Stimulated activated CD4-positive, alpha-beta T cell treated with anti-CD3 and anti-CD28 coated beads, Interleukin-15, amount 100 ng/mL, for 24 hours (primary cell): ENCODE data around the gene TMTC2.

Experiments used
- DNase-seq: peaks from one replicate; pipeline ENCODE4 v3.0.0-alpha.2; 2020

The TMTC2 gene

DNA sequence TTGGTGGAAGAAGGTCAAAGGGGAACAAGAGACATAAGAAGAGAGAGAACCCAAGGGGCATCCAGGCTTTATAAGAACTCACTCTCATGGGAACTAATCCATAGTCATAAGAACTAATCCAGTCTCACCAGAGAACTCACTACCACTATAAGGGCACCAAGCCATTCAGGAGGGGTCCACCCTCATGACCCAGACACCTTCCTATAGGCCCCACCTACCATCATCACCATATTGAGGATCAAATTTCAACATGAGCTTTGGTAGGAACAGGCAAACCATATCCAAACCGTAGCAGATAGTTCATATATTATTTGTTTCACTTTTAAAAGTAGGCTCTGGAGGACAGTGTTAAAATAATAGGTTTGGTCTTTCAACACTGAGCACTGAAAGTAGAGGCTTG is 350.1 kb downstream of the TMTC2 start:
- DNase-seq = no peak

DNA sequence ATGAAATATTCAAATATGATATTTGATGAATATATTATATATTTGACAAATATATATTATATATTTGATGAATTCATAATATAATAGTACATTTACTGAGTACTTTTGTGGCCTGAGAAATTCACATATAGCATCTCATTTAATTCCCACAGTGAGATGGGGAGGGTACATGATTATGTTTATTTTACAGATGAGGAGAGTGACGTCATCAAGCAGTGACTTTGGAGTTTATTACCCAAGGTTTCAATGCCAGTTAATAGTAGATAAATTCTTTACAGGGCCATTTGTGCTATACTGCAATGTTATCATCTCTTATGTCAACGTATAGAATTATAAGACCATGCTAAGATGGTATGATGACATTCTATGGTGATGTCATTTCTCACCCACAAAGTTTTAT is 352.7 kb downstream of the TMTC2 start:
- DNase-seq = no peak

DNA sequence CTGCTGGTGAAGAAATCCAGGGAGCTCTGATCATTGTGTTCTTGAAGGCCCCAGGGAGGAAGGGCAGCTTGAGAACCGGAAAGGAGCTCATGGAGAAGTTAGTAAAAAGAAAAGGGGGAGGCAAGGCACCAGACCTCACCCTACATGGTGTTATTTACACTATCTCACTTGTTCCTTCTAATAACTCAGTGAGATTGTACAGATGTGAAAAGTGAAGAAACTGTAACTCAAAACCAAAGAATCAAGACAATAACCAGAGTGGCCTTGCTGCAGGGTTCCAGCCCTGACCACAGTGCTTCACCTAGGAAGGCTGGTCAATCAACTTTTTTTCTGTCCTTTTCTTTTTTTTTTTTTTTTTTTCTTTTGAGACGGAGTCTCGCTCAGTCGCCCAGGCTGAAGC is 353.6 kb downstream of the TMTC2 start:
- DNase-seq = no peak

DNA sequence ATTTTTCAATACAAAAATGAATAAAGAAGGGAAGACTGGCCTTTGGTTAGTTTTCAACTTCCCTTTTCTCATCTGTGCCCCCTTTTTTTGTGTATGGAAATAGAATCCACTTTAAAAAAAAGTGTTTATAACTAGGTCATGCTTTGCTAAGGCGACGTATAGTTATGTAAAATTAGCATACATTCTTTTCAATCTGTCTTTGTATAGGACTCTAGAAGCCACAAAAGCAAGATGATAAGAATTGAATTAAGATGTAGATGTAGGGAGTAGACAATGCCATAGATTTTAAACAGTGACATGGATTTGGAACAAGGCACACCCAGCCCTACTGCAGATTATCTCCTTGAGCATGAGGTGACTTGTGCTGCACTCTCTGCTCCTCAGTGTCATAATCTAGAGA is 354.3 kb downstream of the TMTC2 start:
- no peak for DNase-seq

DNA sequence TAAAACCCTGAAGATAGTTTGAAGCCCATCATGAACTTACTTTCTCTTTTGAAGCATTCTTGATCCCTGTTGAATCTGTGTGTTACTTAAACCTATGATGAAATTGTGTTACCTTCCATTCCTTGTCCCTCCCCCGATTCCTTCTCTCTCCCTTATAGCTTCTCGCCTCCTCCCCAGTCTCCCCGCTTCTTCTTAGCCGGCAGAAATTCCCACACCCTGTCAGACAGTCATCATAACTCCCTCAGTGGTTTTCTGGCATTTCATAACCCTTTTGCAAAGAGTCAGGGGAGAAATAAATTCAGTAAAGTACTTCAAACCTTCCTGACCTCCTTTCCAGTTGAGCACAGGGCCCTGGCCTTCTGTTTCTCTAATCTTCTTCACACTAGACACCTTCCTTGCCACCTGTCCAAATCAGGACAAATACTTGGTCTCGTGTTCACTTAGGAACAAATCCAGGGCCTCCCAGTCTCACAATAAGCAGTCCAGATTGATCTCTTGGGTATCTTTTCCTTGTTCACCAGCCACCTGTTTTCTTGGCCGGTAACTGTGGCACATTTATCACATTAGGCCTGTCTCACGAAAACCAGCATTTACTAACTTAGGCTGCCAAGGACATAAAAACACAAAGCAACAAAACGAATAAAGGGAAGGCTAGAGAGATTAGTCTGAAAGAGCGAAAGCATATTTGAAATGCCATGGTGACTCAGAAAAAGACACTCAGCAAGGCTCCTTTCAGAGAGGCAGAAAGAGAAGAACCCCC is 355.9 kb downstream of the TMTC2 start:
- DNase-seq = no peak

DNA sequence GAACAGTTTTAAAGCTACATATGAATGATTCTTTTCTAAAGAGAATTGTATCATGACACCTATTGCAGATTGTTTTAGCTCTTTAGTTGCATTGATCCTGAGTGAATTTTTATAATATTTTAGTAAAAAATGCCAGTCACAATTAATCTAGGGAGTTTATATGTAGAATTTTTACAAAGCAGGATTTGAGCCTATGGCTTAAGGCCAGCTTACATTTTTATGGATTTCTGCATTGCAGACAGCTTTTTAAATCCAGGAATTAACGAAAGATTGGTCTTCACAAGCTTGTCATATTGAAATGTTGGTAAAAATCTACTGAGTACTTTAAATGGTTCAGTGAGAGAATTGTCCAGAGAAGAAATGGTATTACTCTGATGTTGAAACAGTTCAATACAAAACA is 358.0 kb downstream of the TMTC2 start:
- no peak for DNase-seq

DNA sequence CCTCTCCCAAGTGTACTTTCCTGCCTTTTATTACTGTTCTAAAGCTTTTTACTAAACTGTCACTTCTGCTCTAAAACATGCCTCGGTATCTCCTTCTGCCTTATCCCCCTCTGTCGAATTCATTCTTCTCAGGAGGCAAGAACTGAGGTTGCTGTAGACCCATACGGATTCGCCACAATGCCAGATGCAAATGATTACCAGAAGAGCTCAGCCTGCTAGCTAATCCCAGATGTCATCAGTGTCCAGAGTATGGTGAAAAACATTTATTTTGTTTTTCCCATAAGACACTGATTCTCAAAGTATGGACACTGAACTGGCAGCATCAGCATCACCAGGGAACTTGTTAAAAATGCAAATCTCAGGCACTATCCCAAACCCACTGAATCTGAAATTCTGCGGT is 359.3 kb downstream of the TMTC2 start:
- DNase-seq = no peak

DNA sequence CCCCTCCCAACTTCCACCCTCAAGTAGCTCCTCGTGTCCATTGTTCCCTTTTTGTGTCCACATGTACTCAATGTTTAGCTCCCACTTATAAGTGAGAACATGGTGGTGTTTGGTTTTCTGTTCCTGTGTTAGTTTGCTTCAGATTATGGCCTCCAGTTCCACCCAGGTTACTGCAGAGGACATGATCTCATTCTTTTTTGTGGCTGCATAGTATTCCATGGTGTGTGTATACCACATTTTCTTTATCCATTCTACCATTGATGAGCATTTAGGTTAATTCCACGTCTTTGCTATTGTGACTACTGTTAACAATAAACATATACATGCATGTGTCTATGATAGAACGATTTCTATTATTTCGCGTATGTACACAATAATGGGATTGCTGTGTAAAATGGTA is 362.6 kb downstream of the TMTC2 start:
- no peak for DNase-seq

DNA sequence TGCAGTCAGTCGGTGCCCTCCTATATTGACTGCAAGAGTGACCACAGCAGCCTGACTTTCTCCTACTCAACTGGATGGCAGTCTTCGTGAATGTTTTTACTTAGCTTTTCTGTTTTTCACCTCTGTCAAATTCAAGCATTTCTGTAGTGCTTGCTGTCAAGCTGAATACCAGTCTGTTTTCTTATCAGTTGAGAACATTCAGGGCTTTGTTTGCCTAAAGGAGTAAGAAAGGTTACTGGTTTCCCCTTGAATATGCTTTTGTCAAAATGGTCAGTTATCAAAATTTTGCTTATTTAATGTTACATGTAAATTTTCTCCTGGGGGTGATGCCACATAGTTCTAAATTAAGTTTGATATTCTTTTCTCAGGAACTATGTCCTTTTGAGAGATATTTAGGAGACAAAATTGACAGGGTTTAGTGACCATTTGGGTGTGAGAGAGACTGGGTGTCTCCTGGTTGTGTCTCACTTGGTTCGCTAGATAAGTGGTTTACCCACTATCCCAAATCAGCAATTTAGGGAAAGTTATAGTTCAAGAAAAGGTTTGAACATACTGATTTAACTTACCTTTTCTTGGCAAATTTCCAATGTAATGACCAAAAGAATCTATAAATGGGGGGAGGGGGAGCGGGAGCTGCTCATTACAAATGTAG is 366.3 kb downstream of the TMTC2 start:
- no peak for DNase-seq

DNA sequence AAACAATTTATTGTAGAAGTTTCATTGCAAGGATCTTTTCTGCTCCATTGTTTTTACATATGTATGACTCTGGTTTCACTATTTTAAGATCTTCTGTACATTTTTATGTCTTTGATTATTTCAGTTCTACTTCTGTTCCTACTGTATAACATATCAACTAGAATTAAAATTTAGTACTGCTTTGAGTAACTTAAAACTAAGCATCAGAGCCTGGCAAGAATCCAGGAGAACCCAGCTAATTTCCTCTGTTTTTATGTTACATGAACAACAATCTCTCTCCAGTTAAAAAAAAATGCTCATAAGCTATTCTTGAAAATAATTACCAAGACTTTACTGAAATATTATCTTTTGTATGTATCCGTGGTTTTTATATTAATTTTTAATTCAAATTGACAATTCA is 370.7 kb downstream of the TMTC2 start:
- DNase-seq = no peak

DNA sequence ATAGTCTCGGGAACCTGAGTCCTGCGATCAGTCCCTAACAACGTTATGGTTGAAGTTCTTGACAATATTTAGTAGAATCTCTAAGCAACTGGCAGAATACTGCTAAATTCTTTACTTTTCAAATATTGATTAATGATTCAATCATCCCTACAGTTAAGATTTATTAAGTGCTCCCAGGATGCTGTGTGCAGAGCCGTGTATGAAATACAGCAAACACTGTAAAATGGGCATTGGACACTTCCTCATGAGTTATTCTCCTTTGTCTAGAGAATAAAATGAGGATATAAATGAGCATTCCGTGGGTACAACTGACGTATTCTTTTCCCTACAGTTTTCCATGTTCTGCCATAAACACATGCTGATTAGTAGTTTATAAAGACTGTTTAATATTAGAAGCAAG is 372.4 kb downstream of the TMTC2 start:
- no peak for DNase-seq

DNA sequence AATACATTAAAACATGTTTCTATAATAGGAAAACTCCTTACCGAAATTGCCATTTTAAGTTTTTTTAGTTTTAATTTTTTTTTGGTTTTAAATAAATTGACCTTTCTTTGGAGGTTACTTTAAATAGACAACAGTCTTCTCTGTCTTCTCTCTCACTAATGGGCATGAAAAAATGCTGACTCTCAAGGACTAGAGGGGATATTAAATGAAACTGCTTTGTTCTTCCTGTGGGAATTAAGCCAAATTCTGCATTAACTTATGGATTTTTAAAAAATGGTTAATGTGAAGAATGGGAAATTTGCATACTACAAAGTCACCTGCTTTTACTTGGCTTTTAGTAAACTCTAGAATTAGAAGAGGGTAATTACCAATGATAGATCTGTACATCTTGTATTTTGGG is 378.9 kb downstream of the TMTC2 start:
- no peak for DNase-seq

DNA sequence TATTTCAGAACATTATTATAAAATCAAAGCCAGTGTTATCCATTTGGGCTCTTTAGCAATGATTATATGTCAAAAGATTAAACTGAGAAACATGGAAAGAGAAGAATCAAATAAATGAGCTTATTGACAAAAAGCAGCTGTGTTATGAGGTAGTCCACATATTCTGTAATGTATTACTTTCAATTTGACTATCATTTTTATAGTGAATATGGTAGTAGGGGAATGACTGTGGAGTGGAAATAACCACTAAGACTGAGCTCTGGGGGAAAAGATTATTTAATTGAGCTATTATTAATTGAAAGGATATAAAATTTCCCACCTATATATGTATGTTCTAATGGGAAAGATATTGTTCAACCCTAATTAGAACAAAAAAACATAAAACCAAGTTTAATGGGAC is 381.3 kb downstream of the TMTC2 start:
- no peak for DNase-seq

DNA sequence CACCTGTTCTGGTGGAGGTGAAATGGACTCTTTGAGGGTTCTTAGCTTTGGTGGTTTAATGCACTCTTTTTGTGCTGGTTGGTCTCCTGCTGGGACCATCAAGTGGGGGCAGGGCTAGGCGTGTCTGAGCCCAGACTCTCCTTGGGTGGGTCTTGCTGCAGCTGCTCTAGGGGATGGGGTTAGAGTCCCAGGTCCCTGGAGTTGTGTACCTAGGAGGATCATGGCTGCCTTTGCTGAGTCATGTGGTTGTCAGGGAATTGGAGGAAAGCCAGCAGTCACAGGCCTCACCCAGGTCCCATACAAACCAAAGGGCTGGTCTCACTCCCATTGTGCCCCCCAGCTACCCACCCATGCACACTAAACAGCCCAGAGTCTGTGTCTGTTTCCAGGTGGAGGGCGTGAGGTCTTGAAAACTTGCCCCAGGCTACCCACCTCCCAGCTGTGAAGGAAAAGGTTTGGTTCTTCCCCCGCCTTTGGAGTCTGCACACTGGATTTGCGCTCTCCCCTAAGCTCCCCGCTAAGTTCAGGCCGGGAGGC is 387.7 kb downstream of the TMTC2 start:
- DNase-seq = no peak

DNA sequence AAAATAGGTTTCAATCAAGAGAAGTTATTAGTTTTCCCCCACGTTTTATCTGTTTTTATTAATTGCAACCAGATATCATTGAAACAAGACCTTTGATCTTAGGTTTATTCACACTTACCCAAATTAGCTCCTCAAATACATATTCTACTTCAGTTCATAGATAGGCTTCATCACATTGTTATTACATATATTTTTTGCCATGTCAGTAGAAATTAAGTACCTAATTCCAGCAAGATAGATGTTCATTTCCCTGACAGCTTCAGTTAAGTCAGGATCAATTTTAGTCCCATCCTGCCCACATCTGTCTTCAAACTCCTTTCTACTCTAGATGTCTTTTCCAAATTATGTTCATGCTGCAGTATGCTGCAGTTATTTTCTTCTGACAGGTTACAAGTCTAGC is 388.8 kb downstream of the TMTC2 start:
- no peak for DNase-seq

DNA sequence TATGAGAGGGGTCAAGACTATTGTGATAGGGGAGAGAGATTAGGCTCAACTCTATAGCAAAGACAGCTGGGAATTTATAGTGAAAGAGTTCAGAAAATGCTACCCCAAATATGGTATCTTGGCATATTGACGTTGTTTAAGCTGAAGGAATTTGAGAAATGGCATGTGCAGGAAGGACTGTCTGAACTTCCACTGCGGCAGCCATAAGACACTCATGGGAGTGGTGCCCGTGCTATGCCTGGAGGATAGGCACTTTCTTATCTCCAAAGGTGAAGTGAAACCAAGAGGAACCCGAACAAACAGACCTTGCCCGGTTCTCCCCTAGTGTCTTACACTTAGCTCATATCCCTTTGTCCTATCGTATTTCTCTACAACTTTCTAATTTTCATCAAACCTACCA is 390.3 kb downstream of the TMTC2 start:
- DNase-seq = no peak

DNA sequence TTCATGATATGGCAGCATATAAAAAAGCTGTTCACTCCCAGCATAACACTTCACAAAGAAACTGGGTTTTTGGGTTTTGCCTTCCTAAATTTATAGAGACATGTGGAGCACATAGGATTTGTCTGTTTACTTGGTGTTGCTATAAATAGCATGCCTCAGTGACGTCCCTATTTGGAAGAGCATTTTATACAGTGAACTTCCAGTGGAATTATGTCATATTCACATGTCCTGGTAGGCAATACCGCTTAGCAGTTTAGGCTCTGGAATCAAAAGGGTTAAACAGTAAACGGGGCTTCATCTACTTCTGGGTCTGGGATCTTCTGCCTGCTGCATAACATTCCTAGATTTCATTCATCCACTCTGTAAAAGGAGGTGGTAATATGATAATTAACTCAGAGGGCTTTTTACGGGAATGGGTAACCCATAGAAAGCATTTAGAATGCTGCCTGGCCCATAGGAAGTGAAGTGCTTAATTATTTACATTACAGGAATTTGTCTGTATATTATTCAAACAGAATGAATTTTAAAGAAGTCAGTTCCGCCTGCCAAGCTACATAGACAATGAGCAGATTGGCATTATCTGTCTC is 396.1 kb downstream of the TMTC2 start:
- no peak for DNase-seq

DNA sequence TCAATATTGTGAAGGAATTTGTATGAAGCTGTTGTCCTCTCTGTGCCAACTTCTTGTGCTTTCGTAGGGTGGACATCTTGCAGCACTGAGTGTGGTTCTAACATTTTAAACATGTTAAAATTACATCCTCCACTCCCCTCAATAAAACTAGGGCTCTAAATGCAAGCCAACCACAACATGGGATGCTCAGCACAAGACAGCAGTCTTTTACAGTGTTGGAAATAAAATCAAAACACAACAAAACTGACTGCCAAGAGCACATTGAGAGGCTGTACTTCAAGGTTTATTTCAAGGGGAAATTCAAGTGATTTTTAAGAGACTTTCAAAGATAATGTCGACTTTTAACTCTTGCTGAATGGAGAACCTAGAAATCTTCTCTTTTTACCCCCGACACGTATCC is 396.9 kb downstream of the TMTC2 start:
- no peak for DNase-seq

DNA sequence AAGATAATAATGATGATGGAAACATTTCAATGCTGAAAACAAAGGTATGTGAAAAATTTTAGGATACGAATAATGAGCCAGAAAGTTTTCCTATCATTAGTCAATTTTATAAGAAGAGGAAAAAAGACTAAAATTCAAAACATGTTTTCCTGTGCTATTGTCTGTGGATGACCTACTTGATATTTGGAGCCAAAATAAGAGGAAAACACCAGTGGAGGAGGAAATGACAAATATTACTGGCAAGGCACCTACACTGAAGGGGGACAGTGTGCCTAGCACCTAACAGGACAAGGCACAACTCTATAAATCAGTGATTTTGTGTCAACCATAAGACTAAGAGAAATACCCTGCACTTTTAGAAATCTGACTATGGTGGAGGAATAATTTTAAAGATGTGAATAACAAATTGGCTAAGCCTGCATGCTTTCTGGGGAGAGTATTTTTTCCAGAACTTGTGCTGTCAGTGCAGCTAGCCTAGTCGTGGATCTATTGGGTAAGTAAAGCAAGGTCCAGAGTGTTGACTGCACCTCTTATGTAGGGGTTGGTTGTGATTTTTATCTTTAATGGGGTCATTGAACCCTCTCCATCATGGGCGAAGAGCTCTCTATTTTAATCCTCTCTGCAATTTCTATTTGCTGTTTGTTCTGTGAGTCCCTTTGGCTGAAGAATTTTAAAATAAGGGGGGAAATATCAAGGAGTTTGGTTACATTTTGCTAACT is 398.0 kb downstream of the TMTC2 start:
- DNase-seq = no peak

DNA sequence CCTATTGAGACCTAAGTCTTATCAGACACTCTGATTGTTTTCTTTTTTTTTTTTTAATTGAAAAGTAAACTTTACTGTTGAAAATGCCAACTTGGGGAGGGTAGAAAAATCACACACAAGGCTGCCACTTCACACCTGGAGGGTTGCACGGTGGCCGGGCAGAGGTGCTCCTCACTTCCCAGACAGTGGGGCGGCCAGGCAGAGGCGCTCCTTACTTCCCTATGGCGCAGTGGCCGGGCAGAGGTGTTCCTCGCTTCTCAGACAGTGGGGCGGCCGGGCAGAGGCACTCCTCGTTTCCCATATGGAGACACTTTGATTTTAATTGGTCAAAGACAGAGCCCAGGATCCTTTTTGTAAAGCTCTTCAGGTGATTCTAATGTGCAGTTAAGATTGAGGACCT is 399.3 kb downstream of the TMTC2 start:
- DNase-seq = no peak

DNA sequence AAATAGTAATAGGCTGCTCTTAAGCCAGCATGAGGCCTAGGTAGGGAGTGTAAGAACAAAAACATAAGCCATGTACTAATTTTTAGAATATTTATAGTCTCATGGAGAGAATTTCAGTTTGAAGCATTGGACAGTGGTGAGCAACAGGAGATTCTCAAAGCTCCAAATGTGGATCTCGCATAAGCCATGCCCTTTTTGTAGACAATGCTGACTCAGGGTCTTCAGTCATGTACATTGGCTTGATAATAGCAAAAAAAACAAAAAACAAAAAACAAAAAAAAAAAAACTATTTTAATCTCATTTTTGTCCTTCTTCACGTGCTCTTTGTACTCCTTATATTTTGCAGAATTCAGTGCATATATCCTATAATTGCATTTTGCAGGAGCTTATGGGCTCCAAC is 402.9 kb downstream of the TMTC2 start:
- DNase-seq = no peak

DNA sequence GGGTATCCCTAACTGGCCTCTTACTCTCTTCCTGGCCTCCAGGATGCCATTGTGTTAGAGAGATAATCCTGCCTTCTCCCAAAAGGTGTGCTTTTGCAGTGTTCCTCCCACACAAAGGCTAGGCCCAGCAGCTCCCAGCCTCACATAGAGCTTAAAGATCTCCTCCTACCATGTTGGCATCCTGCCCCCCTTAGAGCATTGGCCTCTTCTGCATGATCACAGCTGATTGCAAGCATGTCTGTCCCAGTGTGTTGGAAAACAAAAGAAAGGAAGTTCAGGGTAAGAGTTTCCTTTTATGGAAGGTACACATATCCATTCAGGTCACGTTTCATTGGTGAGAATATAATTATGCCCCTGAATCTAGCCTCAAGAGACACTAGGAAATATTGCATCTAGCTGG is 405.4 kb downstream of the TMTC2 start:
- no peak for DNase-seq

DNA sequence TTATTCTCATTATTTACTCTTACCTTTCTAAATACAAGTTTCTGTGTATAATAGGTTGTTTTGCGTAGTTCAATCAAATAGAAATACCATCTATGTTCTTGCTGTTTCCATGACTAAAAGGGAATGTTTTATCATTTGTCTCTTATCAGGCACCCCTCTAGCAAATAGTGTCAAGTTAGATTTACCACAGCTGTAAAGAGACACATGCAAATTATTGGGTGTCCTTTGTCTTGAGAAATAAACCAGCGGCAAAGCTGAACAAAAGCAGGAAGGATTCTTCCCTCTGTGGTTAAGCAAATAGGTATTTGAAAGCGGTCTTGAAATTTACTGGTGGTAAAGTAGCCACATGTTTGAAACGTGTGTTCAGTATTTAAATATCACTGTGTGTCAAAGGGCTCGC is 405.9 kb downstream of the TMTC2 start:
- no peak for DNase-seq

DNA sequence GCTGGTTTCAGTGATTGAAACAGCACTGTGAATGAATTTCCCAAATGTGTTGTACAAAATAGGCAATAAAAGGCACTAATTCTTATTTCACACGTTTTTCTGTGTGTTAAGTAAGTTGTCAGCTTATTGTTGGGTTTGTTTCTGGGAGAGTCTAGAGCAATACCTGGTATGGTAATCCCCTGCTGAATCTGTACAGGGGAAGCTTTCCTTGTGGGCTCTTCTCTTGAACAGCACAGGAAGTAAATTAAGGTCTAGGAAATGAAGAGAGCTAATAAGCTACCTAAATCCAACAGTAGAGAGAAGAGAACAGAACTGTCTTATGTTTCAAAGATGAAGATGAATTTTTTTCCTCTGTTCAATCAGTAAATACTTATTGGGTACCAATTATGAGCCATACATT is 406.7 kb downstream of the TMTC2 start:
- DNase-seq = no peak
